SK-N-SH (cell line): ENCODE results near the gene COBL. TPM values are rescaled to one million over a fixed set of nuclear protein-coding genes. Genes with fewer than 3 reads are reported as not detected.

ENCODE experiments used
- CTCF ChIA-PET: fragments of 300-600, 350-600 bp; formaldehyde crosslinking; extraction: SDS; loops from one replicate; lab custom pipeline; 2021; lab: Yijun Ruan, JAX
- POLR2A ChIA-PET: fragments of 350-600 bp; sonication (Branson Sonifier 250); formaldehyde crosslinking; extraction: SDS; loops from one replicate; lab custom pipeline; 2020; ENCODE audit warnings: antibody characterized with exemption, inconsistent platforms; lab: Yijun Ruan, JAX
- DNase-seq: peaks from one replicate; pipeline ENCODE4 v3.0.0; 2012
- H2AFZ ChIP-seq: fragments of 200-600 bp; sonication (generic); 2 replicates; pipeline ENCODE4 v1.8.1; 2016; ENCODE audit warnings: antibody characterized with exemption, mild to moderate bottlenecking, low read depth
- H3F3A ChIP-seq: fragments of 200-600 bp; sonication (generic); replicated peaks from 2 replicates; pipeline ENCODE3; 2016; ENCODE audit warnings: antibody characterized with exemption, mild to moderate bottlenecking; ENCODE audit not compliant: insufficient read depth
- H3K27ac ChIP-seq, 2 experiments: fragments of 200-500 bp in 1 of 2; fragments of 200-600 bp in 1 of 2; sonication (Bioruptor generic) in 1 of 2; sonication (generic), shearing (Covaris generic) in 1 of 2; 2 replicates each; pipeline versions ENCODE4 v1.5.1 to v1.6.1; 2014 to 2016; ENCODE audit warnings: low read depth in 2 of 2, inconsistent platforms in 1 of 2, low read length in 1 of 2, mild to moderate bottlenecking in 1 of 2, mixed read lengths in 1 of 2
- H3K27me3 ChIP-seq: fragments of 200-600 bp; sonication (generic), shearing (Covaris generic); 2 replicates; pipeline ENCODE4 v1.6.1; 2016; ENCODE audit warnings: mixed run types; ENCODE audit not compliant: insufficient read depth
- H3K36me3 ChIP-seq, 2 experiments: fragments of 200-500 bp in 1 of 2; fragments of 200-600 bp in 1 of 2; sonication (Bioruptor generic) in 1 of 2; sonication (generic) in 1 of 2; replicated peaks in 1 of 2; 2 replicates each; pipeline versions ENCODE3 to v1.5.1; 2014 to 2016; ENCODE audit warnings: low read length in 1 of 2, mild to moderate bottlenecking in 1 of 2; ENCODE audit not compliant: insufficient read depth in 2 of 2, control insufficient read depth in 1 of 2
- H3K4me1 ChIP-seq, 2 experiments: fragments of 200-500 bp in 1 of 2; fragments of 200-600 bp in 1 of 2; sonication (Bioruptor generic) in 1 of 2; sonication (generic), shearing (Covaris generic) in 1 of 2; 2 replicates each; pipeline versions ENCODE4 v1.5.1 to v1.6.1; 2014 to 2016; ENCODE audit warnings: low read depth in 1 of 2, low read length in 1 of 2, mixed run types in 1 of 2; ENCODE audit not compliant: insufficient read depth in 2 of 2, control insufficient read depth in 1 of 2
- H3K4me2 ChIP-seq: fragments of 200-600 bp; sonication (generic), shearing (Covaris generic); 2 replicates; pipeline ENCODE4 v1.6.1; 2017; ENCODE audit warnings: mixed run types
- H3K4me3 ChIP-seq, 2 experiments: fragments of 200-500 bp in 1 of 2; fragments of 200-600 bp in 1 of 2; sonication (Bioruptor generic) in 1 of 2; sonication (generic), shearing (Covaris generic) in 1 of 2; 2 replicates each; pipeline versions ENCODE4 v1.5.1 to v1.8.1; 2014 to 2016; ENCODE audit warnings: low read depth in 2 of 2, inconsistent platforms in 1 of 2, low read length in 1 of 2, mild to moderate bottlenecking in 1 of 2, mixed read lengths in 1 of 2, moderate library complexity in 1 of 2
- H3K79me2 ChIP-seq: fragments of 200-600 bp; sonication (generic); 2 replicates; pipeline ENCODE4 v1.8.1; 2017; ENCODE audit warnings: mild to moderate bottlenecking; ENCODE audit not compliant: insufficient read depth
- H3K9ac ChIP-seq: fragments of 200-600 bp; sonication (generic); 2 replicates; pipeline ENCODE4 v1.6.1; 2017; ENCODE audit warnings: mixed run types
- H3K9me2 ChIP-seq: fragments of 200-600 bp; sonication (generic); 2 replicates; pipeline ENCODE4 v1.6.1; 2017; ENCODE audit warnings: mixed run types
- H3K9me3 ChIP-seq: fragments of 200-600 bp; sonication (generic); 2 replicates; pipeline ENCODE4 v1.6.1; 2017; ENCODE audit warnings: mixed run types, mild to moderate bottlenecking, moderate library complexity
- H4K20me1 ChIP-seq: fragments of 200-600 bp; sonication (generic); 2 replicates; pipeline ENCODE4 v1.6.1; 2017; ENCODE audit warnings: mild to moderate bottlenecking, mixed run types; ENCODE audit not compliant: insufficient read depth
- ELF1 ChIP-seq: IDR thresholded peaks from 2 replicates; pipeline ENCODE4 v1.4.0; 2012
- GATA2 ChIP-seq: sonication (generic); formaldehyde crosslinking; IDR thresholded peaks from 2 replicates; pipeline ENCODE4 v1.5.0; 2020; ENCODE audit warnings: mild to moderate bottlenecking, missing genetic modification reagents
- IRF3 ChIP-seq: fragments of 150-350 bp; IDR thresholded peaks from 2 replicates; pipeline ENCODE4 v1.6.1; 2016; ENCODE audit warnings: mild to moderate bottlenecking, low read depth, low read length
- MXI1 ChIP-seq: IDR thresholded peaks from 2 replicates; pipeline ENCODE4 v1.6.1; 2012; ENCODE audit warnings: mild to moderate bottlenecking, low read depth, low read length, improper control_type of control experiment
- NRF1 ChIP-seq: IDR thresholded peaks from 2 replicates; pipeline ENCODE4 v1.6.1; 2012; ENCODE audit warnings: low read depth, mild to moderate bottlenecking, low read length
- PBX3 ChIP-seq: IDR thresholded peaks from 2 replicates; pipeline ENCODE4; 2012
- POLR2AphosphoS5 ChIP-seq: IDR thresholded peaks from 2 replicates; pipeline ENCODE4 v1.6.1; 2012; ENCODE audit warnings: low read depth, low read length
- TAF1 ChIP-seq: IDR thresholded peaks from 2 replicates; pipeline ENCODE4 v1.6.1; 2012; ENCODE audit warnings: low read depth, mild to moderate bottlenecking, low read length, moderate library complexity, borderline replicate concordance
- YY1 ChIP-seq: IDR thresholded peaks from 2 replicates; pipeline ENCODE4 v1.4.0; 2012; ENCODE audit warnings: low read depth, mild to moderate bottlenecking
- WGBS: methylation state at CpG from one replicate; pipeline ENCODE4 v1.1.6; 2017; ENCODE audit warnings: low lambda C conversion rate; 5-methylcytosine and 5-hydroxymethylcytosine counted together
- polyA plus RNA-seq, 3 experiments: library from polyadenylated mRNA; depleted of rRNA; stranded (reverse); fragments of >200 nt; gene quantifications; 2 replicates each; pipeline ENCODE4 v1.2.3, GENCODE V29; 2012
- TF ChIP-seq, protein P1 (sequence below): IDR thresholded peaks from 2 replicates; pipeline ENCODE4 v1.4.0; 2012; ENCODE audit warnings: low read depth, borderline replicate concordance
- TF ChIP-seq, protein P2 (sequence below): IDR thresholded peaks from 2 replicates; pipeline ENCODE4 v1.4.0; 2012; ENCODE audit warnings: low read depth

Gene COBL
- polyA plus RNA-seq, 1 of the 3 experiments (the other 2 are of a cell fraction): under 0.01 TPM

DNA sequence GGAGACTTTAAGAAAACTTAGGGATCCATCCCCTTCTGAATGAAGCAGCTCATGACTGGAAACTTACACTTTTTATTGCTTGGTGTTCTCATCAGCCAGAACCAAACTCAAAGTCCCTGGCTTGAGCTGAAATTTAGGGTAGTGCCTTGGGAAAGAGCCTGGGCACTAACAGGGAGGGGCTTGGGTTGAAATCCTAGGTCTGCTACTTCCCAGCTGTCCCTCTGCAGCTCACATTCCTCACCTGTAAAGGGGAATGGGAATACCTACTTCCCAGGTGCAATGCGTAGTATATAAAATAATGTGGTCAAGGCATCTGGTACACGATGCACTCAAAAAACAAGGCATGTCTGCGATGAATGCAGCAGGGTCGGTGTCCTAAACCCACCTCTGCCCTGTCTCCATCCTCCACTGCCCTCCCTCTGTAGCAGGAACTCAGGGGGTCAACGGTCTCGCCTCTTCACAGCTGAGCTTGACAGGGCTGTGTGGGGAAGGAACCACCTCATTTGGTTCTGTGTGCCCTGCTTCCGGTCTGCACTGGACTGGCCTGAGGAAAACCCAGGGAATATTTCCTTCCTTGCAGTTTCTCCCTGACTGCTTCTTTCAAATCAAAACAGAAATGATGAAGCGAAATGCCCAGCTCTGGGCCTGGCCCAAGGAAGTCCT, 80.0 kb downstream of the COBL start:
- 30% methylated on average over 8 of the region's 8 CpGs for WGBS
- no peak for DNase-seq
- no peak for TF ChIP-seq ELF1
- Histone ChIP-seq H3K9ac (no peak overlapping the region), H3K4me3 (no peak overlapping the region), H3K9me2 (no peaks in the 10 kb centered on the region), H3K4me1 (no peaks in the 10 kb centered on the region), H3K27ac (no peak overlapping the region), H4K20me1 (no peaks in the 10 kb centered on the region), H3K36me3 (no peaks in the 10 kb centered on the region), H3K79me2 (no peaks in the 10 kb centered on the region), H3F3A (no peaks in the 10 kb centered on the region), H3K27me3 (no peaks in the 10 kb centered on the region), H3K9me3 (no peaks in the 10 kb centered on the region), H3K4me2 (no peak overlapping the region), H2AFZ (no peak overlapping the region)
- ChIA-PET POLR2A (no interaction called here), CTCF (interaction anchor here (1.1 kb wide), 2 partner anchors 76 to 89 kb away, joined by 3 to 5 read pairs; no protein-coding TSS in a partner anchor)

GRCh38 chr7:51235593-51236313, 80.9 kb downstream of the COBL start:
- Histone ChIP-seq H2AFZ (no peak overlapping the region), H3K36me3 (no peaks in the 10 kb centered on the region), H3K4me1 (no peaks in the 10 kb centered on the region), H3K9me3 (no peaks in the 10 kb centered on the region), H3K9me2 (no peaks in the 10 kb centered on the region), H3K9ac (no peak overlapping the region), H3F3A (no peaks in the 10 kb centered on the region), H3K27ac (no peak overlapping the region), H3K4me3 (no peak overlapping the region), H3K27me3 (no peaks in the 10 kb centered on the region), H3K4me2 (no peak overlapping the region), H3K79me2 (no peaks in the 10 kb centered on the region), H4K20me1 (no peaks in the 10 kb centered on the region)
- CTCF ChIA-PET: no interaction called here
- DNase-seq: no peak
- WGBS: 41% methylated on average over 10 of the region's 10 CpGs
- POLR2A ChIA-PET: no interaction called here
- TF ChIP-seq, protein P1, sequence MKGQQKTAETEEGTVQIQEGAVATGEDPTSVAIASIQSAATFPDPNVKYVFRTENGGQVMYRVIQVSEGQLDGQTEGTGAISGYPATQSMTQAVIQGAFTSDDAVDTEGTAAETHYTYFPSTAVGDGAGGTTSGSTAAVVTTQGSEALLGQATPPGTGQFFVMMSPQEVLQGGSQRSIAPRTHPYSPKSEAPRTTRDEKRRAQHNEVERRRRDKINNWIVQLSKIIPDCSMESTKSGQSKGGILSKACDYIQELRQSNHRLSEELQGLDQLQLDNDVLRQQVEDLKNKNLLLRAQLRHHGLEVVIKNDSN: no peak
- TF ChIP-seq POLR2AphosphoS5 (no peak), NRF1 (no peak), ELF1 (no peak), YY1 (no peak), MXI1 (no peak), IRF3 (no peak), GATA2 (no peak), PBX3 (no peak), TAF1 (no peak)
- TF ChIP-seq, protein P2, sequence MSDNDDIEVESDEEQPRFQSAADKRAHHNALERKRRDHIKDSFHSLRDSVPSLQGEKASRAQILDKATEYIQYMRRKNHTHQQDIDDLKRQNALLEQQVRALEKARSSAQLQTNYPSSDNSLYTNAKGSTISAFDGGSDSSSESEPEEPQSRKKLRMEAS: no peak
